Osteoblast (primary cell): ENCODE results near the gene SRPK2. TPM values are rescaled to one million over a fixed set of nuclear protein-coding genes. Genes with fewer than 3 reads are reported as not detected.

Experiments
- DNase-seq: peaks from one replicate; pipeline ENCODE4 v3.0.0; 2011; ENCODE audit warnings: low spot score, mixed read lengths; ENCODE audit not compliant: insufficient read length; ENCODE audit errors: missing footprints
- H2AFZ ChIP-seq: 2 replicates; pipeline ENCODE4 v1.6.0; 2011; ENCODE audit warnings: mild to moderate bottlenecking, low read length
- H3K27ac ChIP-seq: 2 replicates; pipeline ENCODE4 v1.5.1; 2011; ENCODE audit warnings: mild to moderate bottlenecking, low read depth, low read length, moderate library complexity
- H3K27me3 ChIP-seq: 2 replicates; pipeline ENCODE4 v1.6.0; 2012; ENCODE audit warnings: mild to moderate bottlenecking, control low read depth, inconsistent platforms, low read length, moderate library complexity; ENCODE audit not compliant: insufficient read depth
- H3K36me3 ChIP-seq: 2 replicates; pipeline ENCODE4 v1.5.1; 2011; ENCODE audit warnings: mild to moderate bottlenecking, low read length, control low read depth, moderate library complexity; ENCODE audit not compliant: insufficient read depth
- H3K4me1 ChIP-seq: 2 replicates; pipeline ENCODE4 v1.5.1; 2011; ENCODE audit warnings: mild to moderate bottlenecking, low read length, control low read depth, moderate library complexity; ENCODE audit not compliant: insufficient read depth
- H3K4me2 ChIP-seq: 2 replicates; pipeline ENCODE4 v1.6.0; 2011; ENCODE audit warnings: mild to moderate bottlenecking, low read length; ENCODE audit not compliant: insufficient read depth
- H3K4me3 ChIP-seq: fragments of 200-600 bp; sonication (generic); 3 replicates; pipeline ENCODE4 v1.5.1; 2012; ENCODE audit warnings: mild to moderate bottlenecking, low read length, inconsistent platforms; ENCODE audit not compliant: insufficient read depth
- H3K79me2 ChIP-seq: 2 replicates; pipeline ENCODE4 v1.6.0; 2012; ENCODE audit warnings: mild to moderate bottlenecking, low read length, control low read depth, inconsistent platforms; ENCODE audit not compliant: insufficient read depth
- H3K9me3 ChIP-seq: 2 replicates; pipeline ENCODE4 v1.5.1; 2011; ENCODE audit warnings: low read depth, low read length, control low read depth
- H4K20me1 ChIP-seq: 2 replicates; pipeline ENCODE4 v1.6.0; 2012; ENCODE audit warnings: mild to moderate bottlenecking, low read length, control low read depth; ENCODE audit not compliant: insufficient read depth
- CTCF ChIP-seq: IDR thresholded peaks from 2 replicates; pipeline ENCODE4 v1.5.1; 2011; ENCODE audit warnings: mild to moderate bottlenecking, low read depth, low read length, moderate library complexity; ENCODE audit errors: extremely low read depth
- total RNA-seq: library from RNA; depleted of rRNA; stranded (reverse); fragments of >200 nt; gene quantifications from 2 replicates; pipeline ENCODE4 v1.2.3, GENCODE V29; 2012

SRPK2 gene
- total RNA-seq, 1 donor, result 82.2 TPM

DNA sequence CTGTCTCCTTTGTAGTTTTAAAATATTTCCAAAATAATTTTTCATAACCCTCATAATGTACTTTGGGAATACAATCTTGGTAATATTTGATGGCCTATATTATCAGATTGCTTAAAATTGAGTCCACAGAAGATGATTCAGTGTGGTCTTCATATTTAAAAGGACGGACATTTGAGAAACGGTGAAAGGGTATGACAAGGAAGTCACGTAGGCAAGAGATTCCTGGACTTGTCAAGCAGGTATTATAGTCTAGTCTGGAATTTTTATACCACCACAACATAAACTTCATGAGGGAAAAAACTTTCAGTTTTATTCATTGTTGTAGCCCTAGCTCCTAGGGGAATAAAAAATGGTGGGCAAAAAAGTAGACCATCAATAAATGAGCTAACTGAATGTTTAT lies 292.4 kb downstream of the SRPK2 start:
- H3K27ac ChIP-seq, result peak overlapping the region; percentile 48
- H3K4me2 ChIP-seq, result no peak overlapping the region
- H3K4me3 ChIP-seq, result no peak overlapping the region
- DNase-seq, result no peak
- H4K20me1 ChIP-seq, result no peaks in the 10 kb centered on the region
- H3K36me3 ChIP-seq, result peaks cover 44% of the 10 kb centered on the region
- no peaks in the 10 kb centered on the region for H3K9me3 ChIP-seq
- H3K4me1 ChIP-seq, result peaks cover 18% of the 10 kb centered on the region
- H2AFZ ChIP-seq, result no peak overlapping the region
- H3K79me2 ChIP-seq, result peaks cover 52% of the 10 kb centered on the region
- no peak for TF ChIP-seq CTCF
- H3K27me3 ChIP-seq, result no peaks in the 10 kb centered on the region

DNA sequence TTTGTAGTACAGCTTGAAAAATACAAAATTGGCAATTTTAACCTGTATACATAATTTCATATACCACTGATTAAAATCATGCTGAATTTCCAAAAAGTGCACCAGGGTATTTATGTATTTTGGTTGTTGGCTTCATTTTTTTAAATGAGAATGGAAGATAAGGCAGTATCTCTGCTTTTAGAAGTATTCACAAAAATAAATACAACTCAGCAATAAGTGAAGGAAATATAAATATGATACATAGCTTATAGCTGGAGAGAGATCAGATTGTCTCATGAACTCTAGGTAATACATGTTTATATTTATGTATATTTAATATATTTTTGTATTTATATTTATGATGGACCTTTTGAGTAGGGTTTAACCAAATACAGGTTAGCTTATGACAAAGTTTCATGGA lies 293.8 kb downstream of the SRPK2 start:
- no peak overlapping the region for H3K4me2 ChIP-seq
- peaks cover 44% of the 10 kb centered on the region for H3K36me3 ChIP-seq
- peaks cover 48% of the 10 kb centered on the region for H3K79me2 ChIP-seq
- no peak overlapping the region for H3K4me3 ChIP-seq
- H3K4me1 ChIP-seq, result peaks cover 17% of the 10 kb centered on the region
- no peak for DNase-seq
- no peaks in the 10 kb centered on the region for H3K9me3 ChIP-seq
- no peaks in the 10 kb centered on the region for H3K27me3 ChIP-seq
- H2AFZ ChIP-seq, result no peak overlapping the region
- no peak overlapping the region for H3K27ac ChIP-seq
- TF ChIP-seq CTCF, result no peak
- H4K20me1 ChIP-seq, result no peaks in the 10 kb centered on the region

- no peaks in the 10 kb centered on the region for H3K9me3 ChIP-seq
- H3K27me3 ChIP-seq, result no peaks in the 10 kb centered on the region
- TF ChIP-seq CTCF, result no peak
- no peak for DNase-seq
- no peak overlapping the region for H3K4me3 ChIP-seq
- no peak overlapping the region for H3K27ac ChIP-seq
- H3K79me2 ChIP-seq, result peaks cover 52% of the 10 kb centered on the region
- H2AFZ ChIP-seq, result no peak overlapping the region
- peaks cover 50% of the 10 kb centered on the region for H3K36me3 ChIP-seq
- peaks cover 3% of the 10 kb centered on the region for H4K20me1 ChIP-seq
- no peak overlapping the region for H3K4me2 ChIP-seq
- H3K4me1 ChIP-seq, result no peaks in the 10 kb centered on the region
These were observed 300.3 kb downstream of the SRPK2 start for GRCh38 chr7:105088456-105088855.

DNA sequence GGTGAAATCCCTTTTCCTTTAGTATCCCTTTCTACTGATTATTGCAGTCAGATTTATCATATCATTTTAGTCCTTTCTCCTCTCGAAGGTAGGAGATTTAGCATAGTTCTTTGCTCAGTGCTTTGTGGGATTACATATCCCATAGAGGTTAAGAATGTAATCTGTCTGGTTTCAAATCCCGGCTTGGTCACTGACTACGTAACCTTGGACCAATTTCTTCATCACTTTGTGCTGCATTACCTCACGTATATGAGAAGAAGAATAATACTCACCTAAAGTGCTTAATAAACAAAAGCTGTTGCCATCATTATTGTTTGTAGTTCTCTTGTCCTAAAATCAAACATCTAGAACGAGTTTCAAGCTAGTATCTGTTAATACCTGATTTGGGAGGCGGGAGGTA lies 300.7 kb downstream of the SRPK2 start:
- no peak overlapping the region for H3K27ac ChIP-seq
- no peaks in the 10 kb centered on the region for H3K9me3 ChIP-seq
- peaks cover 3% of the 10 kb centered on the region for H4K20me1 ChIP-seq
- H3K27me3 ChIP-seq, result no peaks in the 10 kb centered on the region
- no peak for DNase-seq
- no peak overlapping the region for H2AFZ ChIP-seq
- TF ChIP-seq CTCF, result no peak
- peaks cover 54% of the 10 kb centered on the region for H3K79me2 ChIP-seq
- H3K4me1 ChIP-seq, result no peaks in the 10 kb centered on the region
- no peak overlapping the region for H3K4me2 ChIP-seq
- H3K4me3 ChIP-seq, result no peak overlapping the region
- peaks cover 53% of the 10 kb centered on the region for H3K36me3 ChIP-seq
